Measurements from ENCODE around the gene NBPF9.
"Not testable (repeated sequence)": the region's sequence is repeated elsewhere in the genome, so short reads cannot be mapped to it uniquely, and the experiment has no call there.

The NBPF9 gene

DNA sequence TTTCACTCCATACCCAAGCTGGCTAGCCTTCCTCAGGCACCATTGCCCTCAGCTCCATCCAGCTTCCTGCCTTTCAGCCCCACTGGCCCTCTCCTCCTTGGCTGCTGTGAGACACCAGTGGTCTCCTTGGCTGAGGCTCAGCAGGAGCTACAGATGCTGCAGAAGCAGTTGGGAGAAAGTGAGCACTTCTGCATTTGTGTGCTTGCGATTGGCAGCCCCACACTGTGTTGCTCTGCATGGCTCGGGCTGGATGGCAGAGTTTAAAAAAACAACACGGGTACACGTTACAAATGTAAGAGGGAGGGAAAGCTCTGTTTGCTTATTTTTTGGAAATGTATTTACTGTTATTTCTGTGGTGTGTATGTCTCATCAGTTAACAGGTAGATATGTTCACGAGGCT, 90.8 kb downstream of the NBPF9 start:
- not testable (repeated sequence) for DNase-seq (ENCODE audit: low spot score)

DNA sequence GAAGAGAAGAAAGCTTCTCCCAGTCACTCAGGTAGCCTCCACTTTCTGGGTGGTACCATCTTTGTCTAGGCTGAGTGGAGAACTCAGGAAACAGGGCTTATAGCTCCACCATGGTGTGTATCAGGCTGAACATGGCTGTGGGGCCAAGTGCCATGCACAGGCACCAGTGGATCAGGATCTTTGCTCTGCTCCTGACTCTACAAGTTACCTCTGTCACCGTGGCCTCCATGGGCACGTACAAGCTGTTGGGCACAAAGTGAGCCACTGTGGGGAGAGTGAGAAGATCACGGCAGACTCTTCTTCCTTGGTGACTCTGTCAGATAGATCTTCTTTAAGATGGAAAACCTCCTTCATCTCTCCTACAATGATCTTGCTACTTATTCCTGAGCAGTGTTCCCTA, 93.6 kb downstream of the NBPF9 start:
- not testable (repeated sequence) for DNase-seq (ENCODE audit: low spot score)

DNA sequence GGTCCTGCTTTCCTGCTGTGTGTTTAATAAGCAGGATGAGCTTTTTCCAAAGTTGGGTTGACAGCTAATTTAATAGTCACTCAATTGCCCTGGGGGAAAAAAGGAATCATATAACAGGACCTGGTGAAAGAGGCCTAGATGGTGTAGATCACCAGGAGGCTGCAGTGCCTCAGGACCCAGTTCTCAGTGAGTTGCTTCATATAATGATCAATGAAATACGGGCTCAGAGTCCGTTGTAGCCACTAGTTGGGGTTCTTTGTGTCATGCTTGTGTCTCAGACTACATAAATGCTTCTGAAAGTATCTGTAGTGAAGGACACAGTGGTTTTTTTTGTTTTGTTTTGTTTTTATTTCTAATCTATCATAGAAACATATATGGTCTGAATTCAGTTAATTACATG, 94.6 kb downstream of the NBPF9 start:
- DNase-seq (ENCODE audit: low spot score) = not testable (repeated sequence)

DNA sequence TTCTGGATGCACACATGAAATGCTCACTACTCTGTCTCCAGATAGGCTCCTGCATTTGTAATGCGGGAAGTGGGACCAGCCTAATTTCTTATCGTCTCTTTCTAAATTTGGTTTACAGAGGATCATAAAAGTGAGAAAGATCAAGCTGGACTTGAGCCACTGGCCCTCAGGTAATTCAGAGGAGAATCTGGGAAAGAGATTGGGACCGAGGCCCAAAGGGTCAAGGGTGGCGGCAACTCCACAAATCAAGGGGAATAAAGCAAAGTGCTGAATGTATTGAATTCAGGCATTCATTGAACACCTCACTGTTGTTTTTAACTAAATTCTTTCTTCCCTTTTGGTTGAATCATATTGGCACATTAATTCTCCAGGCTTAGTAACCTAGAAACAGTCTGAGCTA, 95.0 kb downstream of the NBPF9 start:
- not testable (repeated sequence) for DNase-seq (ENCODE audit: low spot score)
